Peyer's patch (tissue), 4 donors: ENCODE measurements around the gene OTOP3. TPM values are rescaled to one million over a fixed set of nuclear protein-coding genes. Genes with fewer than 3 reads are reported as not detected.
"Not testable (repeated sequence)": the region's sequence is repeated elsewhere in the genome, so short reads cannot be mapped to it uniquely, and the experiment has no call there.

Source experiments
- DNase-seq, 3 donors: peaks; one replicate each; pipeline ENCODE4 v3.0.0-alpha.2; 2017 to 2019
- H3K27ac ChIP-seq, 4 donors: fragments of 200-600 bp; sonication (generic); one replicate each; pipeline ENCODE4 v1.5.1; 2016 to 2019
- H3K27me3 ChIP-seq, 2 donors: fragments of 200-600 bp; sonication (generic); one replicate each; pipeline ENCODE4 v1.5.1; 2019
- H3K36me3 ChIP-seq, 3 donors: fragments of 200-600 bp; sonication (generic); one replicate each; pipeline ENCODE4 v1.5.1; 2016 to 2019
- H3K4me1 ChIP-seq, 4 donors: fragments of 200-600 bp; sonication (generic); one replicate each; pipeline ENCODE4 v1.5.1; 2016 to 2019
- H3K4me3 ChIP-seq, 4 donors: fragments of 200-600 bp; sonication (generic); 1 replicate in 3 of 4; 2 replicates in 1 of 4; pipeline ENCODE4 v1.5.1; 2016 to 2019; ENCODE audit warnings: mild to moderate bottlenecking in 1 of 4
- H3K9me3 ChIP-seq, 4 donors: fragments of 200-600 bp; sonication (generic); one replicate each; pipeline ENCODE4 v1.5.1; 2016 to 2019; ENCODE audit warnings: mild to moderate bottlenecking in 1 of 4
- POLR2A ChIP-seq, 2 donors: fragments of 450-650 bp; IDR thresholded peaks; one replicate each; pipeline ENCODE4 v1.5.1; 2017; ENCODE audit warnings: antibody characterized with exemption in 2 of 2, mild to moderate bottlenecking in 2 of 2, moderate library complexity in 2 of 2
- total RNA-seq, 4 donors: library from RNA; depleted of rRNA; stranded (reverse); fragments of >200 nt; gene quantifications; one replicate each; pipeline ENCODE4 v1.1.0, GENCODE V29; 2016
- TF ChIP-seq, protein P1 (sequence below), 6 experiments: fragments of 450-650 bp in 4 of 6; fragments of 200-600 bp in 2 of 6; sonication (generic) in 1 of 6; IDR thresholded peaks; one replicate each; pipeline ENCODE4 v1.5.1; 2017 to 2019; ENCODE audit warnings: antibody characterized with exemption in 6 of 6, mild to moderate bottlenecking in 3 of 6, moderate library complexity in 1 of 6

OTOP3 gene
- total RNA-seq, 4 donors from 2014 or later: 5.2 to 9.3 (median 8.5) TPM; not detected in 1

DNA sequence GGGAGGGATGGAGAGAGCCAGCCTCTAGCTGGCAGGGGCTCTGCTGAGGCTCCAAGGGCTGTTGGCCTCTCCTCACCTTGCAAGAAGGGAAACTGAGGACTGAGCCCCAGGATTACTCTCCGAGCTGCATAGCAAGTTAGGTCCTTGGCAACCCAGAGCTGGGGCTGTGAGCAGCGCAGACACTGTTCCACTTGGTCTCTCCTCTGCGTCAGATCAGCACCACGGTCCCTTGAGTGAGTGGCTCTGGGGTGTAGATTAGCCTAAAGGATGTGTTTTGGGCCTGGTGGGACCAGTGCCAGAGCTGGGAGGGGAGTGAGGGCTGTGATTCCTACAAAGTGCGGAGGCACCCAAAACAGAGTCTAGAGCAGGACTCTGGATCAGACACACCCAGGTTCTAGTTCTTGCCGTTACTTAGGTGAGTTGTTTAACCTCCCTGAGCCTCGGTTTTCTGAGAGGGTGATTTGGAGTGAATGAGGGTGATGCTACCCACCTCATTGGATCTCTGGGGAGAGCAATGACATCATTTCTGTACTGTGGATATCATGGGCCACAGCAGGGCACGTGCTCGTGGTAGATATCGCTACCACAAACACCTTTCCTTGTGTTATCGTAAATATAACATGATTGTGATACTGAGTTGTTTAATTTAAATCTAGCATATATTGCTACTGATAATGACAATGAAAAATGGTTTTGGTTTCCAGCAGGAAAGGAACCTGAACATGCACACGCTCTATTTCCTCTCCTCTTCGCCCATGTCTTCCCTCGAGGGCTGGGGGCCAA lies 34.2 kb upstream of the OTOP3 start:
- Histone ChIP-seq H3K4me3 (no peak overlapping the region), H3K36me3 (no peaks in the 10 kb centered on the region), H3K27ac (no peak overlapping the region), H3K9me3 (no peaks in the 10 kb centered on the region), H3K4me1 (no peaks in the 10 kb centered on the region), H3K27me3 (no peaks in the 10 kb centered on the region)
- no peak for DNase-seq
- no peak for TF ChIP-seq POLR2A (IDR thresholded peaks at IDR 0.05)
- TF ChIP-seq, protein P1, sequence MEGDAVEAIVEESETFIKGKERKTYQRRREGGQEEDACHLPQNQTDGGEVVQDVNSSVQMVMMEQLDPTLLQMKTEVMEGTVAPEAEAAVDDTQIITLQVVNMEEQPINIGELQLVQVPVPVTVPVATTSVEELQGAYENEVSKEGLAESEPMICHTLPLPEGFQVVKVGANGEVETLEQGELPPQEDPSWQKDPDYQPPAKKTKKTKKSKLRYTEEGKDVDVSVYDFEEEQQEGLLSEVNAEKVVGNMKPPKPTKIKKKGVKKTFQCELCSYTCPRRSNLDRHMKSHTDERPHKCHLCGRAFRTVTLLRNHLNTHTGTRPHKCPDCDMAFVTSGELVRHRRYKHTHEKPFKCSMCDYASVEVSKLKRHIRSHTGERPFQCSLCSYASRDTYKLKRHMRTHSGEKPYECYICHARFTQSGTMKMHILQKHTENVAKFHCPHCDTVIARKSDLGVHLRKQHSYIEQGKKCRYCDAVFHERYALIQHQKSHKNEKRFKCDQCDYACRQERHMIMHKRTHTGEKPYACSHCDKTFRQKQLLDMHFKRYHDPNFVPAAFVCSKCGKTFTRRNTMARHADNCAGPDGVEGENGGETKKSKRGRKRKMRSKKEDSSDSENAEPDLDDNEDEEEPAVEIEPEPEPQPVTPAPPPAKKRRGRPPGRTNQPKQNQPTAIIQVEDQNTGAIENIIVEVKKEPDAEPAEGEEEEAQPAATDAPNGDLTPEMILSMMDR (IDR thresholded peaks at IDR 0.05): no peak

DNA sequence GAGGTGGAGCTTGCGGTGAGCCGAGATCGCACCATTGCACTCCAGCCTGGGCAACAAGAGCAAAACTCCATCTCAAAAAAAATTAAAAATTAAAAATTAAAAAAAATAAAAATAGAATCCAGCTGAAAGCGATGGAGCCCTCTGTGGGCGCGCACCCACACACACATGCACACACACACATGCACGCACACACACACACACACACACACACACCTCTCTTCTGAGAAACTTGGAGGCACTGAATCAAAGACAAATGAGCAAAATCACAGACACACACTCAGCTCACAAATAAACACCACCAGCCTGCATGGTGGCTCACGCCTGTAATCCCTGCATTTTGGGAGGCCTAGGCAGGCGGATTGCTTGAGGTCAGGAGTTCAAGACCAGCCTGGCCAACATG lies 32.7 kb upstream of the OTOP3 start:
- Histone ChIP-seq H3K36me3 (no peaks in the 10 kb centered on the region), H3K4me1 (no peaks in the 10 kb centered on the region), H3K27ac (no peak overlapping the region), H3K27me3 (no peaks in the 10 kb centered on the region), H3K9me3 (no peaks in the 10 kb centered on the region), H3K4me3 (no peak overlapping the region)
- no peak for DNase-seq
- no peak for TF ChIP-seq POLR2A (IDR thresholded peaks at IDR 0.05)
- TF ChIP-seq, protein P1 (IDR thresholded peaks at IDR 0.05): no peak

DNA sequence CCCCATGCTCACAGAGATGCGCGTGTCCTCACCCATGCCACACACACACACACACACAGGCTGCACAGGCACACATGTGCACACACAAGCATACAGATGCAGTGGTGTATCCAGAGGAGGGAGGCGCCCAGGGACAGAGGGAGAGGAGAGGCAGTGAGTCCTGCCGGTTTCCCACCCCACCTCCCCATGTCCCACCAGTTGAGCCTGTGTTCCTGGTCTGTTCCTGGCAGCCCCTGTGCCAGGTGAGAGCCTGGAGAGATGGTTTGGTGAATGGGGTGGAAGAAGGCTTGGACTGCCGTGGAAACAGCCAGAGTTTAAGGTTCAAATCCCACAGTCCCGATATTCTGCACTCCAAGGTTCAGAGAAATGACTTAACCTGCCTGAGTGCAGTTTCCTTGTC lies 32.0 kb upstream of the OTOP3 start:
- Histone ChIP-seq H3K4me1 (no peaks in the 10 kb centered on the region), H3K36me3 (no peaks in the 10 kb centered on the region), H3K4me3 (no peak overlapping the region), H3K27ac (no peak overlapping the region), H3K27me3 (no peaks in the 10 kb centered on the region), H3K9me3 (no peaks in the 10 kb centered on the region)
- TF ChIP-seq POLR2A (IDR thresholded peaks at IDR 0.05): no peak
- TF ChIP-seq, protein P1 (IDR thresholded peaks at IDR 0.05): no peak
- no peak for DNase-seq

DNA sequence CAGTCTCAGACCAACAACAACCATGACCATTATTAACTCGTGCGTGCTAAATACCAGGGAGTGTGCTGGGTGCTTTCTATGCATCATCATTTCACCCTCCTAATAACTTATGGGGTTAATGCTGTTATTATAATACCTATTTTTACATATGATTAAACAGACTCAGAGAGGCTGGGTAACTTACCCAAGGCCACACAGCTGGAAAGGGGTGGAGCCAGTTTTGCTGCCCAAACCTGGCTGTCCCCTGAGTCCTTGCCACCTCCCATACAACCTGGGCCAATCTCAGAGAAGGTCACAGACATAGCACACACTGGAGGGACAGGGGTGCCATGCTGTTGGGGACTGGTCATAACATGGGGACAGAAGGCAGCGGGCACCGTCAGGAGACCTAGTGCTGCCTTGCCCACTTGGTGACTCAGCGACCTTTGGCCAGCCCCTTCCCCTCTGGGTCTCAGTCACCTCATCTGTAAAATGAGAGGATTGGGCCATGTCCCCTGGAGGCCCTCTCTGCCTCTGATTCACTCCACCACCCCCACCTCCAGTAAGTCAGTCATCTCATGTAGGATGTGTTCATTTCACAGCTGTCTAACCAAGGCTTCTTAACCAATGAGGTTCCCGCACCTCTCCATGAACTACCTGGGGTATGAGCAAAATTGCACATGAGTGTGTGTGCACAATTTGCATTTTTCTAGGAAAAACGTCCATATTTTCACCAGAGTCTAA lies 30.9 kb upstream of the OTOP3 start:
- no peaks in the 10 kb centered on the region for H3K4me1 ChIP-seq
- TF ChIP-seq, protein P1 (IDR thresholded peaks at IDR 0.05): no peak
- TF ChIP-seq POLR2A (IDR thresholded peaks at IDR 0.05): no peak
- H3K27me3 ChIP-seq: no peaks in the 10 kb centered on the region
- H3K36me3 ChIP-seq: no peaks in the 10 kb centered on the region
- no peak overlapping the region for H3K27ac ChIP-seq
- DNase-seq: no peak
- H3K4me3 ChIP-seq: no peak overlapping the region
- no peaks in the 10 kb centered on the region for H3K9me3 ChIP-seq

DNA sequence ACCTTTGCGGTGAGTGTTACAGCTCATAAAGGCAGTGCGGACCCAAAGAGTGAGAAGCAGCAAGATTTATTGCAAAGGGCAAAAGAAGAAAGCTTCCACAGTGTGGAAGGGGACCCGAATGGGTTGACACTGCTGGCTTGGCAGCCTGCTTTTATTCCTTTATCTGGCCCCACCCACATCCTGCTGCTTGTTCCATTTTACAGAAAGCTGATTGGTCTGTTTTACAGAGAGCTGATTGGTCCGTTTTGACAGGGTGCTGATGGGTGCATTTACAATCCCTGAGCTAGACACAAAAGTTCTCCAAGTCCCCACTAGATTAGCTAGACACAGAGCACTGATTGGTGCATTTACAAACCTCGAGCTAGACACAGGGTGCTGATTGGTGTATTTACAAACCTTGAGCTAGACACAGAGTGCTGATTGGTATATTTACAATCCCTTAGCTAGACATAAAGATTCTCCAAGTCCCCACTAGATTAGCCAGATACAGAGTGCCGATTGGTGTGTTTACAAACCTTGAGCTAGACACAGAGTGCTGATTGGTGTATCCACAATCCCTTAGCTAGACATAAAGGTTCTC lies 29.4 kb upstream of the OTOP3 start:
- not testable (repeated sequence) for H3K36me3 ChIP-seq, DNase-seq, H3K9me3 ChIP-seq, H3K27ac ChIP-seq, H3K27me3 ChIP-seq, H3K4me1 ChIP-seq, H3K4me3 ChIP-seq

DNA sequence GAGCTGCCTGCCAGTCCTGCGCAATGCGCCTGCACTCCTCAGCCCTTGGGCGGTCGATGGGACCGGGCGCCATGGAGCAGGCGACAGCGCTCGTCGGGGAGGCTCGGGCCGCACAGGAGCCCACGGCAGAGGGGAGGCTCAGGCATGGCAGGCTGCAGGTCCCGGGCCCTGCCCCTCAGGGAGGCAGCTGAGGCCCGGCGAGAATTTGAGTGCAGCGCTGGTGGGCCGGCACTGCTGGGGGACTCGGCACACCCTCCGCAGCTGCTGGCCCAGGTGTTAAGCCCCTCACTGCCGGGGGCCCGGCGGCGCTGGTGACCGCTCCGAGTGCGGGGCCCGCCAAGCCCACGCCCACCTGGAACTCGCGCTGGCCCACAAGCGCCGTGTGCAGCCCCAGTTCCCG lies 28.7 kb upstream of the OTOP3 start:
- no peaks in the 10 kb centered on the region for H3K27me3 ChIP-seq
- no peak overlapping the region for H3K4me3 ChIP-seq
- no peak for TF ChIP-seq POLR2A (IDR thresholded peaks at IDR 0.05)
- TF ChIP-seq, protein P1 (IDR thresholded peaks at IDR 0.05): no peak
- H3K36me3 ChIP-seq: no peaks in the 10 kb centered on the region
- no peaks in the 10 kb centered on the region for H3K4me1 ChIP-seq
- no peak for DNase-seq
- H3K27ac ChIP-seq: no peak overlapping the region
- H3K9me3 ChIP-seq: no peaks in the 10 kb centered on the region

DNA sequence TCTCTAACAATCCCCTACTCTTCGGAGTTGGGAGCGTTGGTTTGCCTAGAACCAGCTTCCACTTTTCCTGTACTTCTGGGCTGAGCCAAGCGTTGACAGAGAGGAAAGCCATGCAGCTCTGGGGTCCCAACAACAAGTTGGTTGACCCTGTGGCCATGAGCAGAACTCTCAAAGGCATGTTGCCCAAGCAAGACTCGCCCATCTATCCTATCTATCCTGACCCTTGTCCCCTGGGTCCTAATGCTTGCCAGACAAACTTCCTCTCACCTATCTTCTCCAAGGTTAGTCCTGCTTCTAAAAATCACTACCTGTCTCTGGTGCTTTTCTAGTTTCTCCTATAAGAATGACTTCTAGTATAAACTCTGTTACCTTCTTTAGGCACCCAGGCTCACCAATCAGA lies 26.6 kb upstream of the OTOP3 start:
- not testable (repeated sequence) for H3K27ac ChIP-seq, H3K9me3 ChIP-seq, H3K4me3 ChIP-seq, DNase-seq, H3K27me3 ChIP-seq, H3K4me1 ChIP-seq, H3K36me3 ChIP-seq

DNA sequence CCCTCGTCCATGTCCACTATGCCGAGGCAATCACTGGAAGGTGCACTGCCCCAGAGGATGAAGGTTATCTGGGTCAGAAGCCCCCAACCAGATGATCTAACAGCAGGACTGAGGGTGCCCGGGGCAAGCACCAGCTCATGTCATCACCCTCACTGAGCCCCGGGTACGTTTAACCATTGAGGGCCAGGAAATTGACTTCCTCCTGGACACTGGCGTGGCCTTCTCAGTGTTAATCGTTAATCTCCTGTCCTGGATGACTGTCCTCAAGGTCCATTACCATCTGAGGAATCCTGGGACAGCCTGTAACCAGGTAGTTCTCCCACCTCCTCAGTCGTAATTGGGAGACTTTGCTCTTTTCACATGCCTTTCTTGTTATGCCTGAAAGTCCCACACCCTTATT lies 24.3 kb upstream of the OTOP3 start:
- H3K27ac ChIP-seq: peak overlapping the region in 2 of 4 donors; percentile 42 to 68
- not testable (repeated sequence) for H3K9me3 ChIP-seq, H3K27me3 ChIP-seq, DNase-seq, H3K36me3 ChIP-seq, H3K4me1 ChIP-seq, H3K4me3 ChIP-seq
